ENCODE results near the gene VAMP1.

VAMP1 gene

DNA sequence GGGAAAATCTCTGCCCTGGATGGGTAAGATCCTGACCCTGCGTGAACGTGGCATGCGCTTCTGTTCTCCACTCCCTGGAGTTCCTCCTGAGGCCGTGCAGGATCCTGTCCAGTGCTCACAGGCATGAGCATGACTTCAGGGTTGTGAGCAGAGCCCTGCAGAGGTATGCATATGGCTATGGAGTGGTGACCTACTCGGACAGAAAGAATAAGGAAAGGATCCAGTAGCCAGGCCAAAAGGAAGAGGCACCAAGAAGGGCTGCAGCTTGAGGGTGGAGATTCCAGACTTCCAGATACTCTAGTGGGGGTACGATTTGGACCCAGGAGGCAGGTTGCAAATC is 46.5 kb downstream of the VAMP1 start:
- DNase-seq: no peak

GRCh38 chr12:6423267-6424007 is 47.0 kb downstream of the VAMP1 start:
- DNase-seq: peak; percentile 94 to 98 (median 97)

DNA sequence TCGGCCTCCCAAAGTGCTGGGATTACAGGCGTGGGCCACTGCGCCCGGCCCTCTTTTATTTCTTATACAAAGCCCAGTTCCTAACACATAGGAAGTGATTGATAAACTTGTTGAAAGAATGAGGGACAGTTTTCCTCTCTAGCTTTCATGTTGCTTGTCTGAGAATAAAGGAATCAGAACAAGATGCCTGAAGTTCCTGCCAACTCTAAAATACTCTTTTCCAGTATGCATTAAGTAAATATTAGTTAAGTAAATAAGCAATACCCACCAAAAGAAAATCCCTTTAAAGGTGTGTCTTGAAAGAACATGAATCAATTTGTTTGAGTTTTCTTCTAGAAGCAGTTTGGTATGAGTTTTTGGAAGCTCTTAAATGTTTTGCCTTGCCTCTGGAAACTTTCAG is 50.1 kb downstream of the VAMP1 start:
- DNase-seq: no peak

DNA sequence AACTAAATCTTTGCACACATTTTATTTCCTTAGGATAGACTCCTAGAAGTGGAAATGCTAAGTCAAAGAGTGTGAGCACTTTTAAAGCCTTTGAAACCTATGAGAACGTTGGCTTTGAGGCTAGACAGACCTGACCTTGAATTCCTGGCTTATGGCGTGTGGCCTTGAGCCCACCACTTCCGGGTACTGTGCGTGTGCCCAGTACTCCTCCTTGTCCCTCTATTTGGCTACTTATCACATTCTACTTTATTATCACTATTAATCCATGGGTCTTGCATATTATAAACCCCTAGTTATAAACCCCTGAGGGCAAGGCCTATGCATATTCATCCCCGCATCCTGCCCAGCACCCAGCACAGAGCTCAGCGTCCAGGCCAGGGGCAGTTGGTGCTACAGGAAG is 51.7 kb downstream of the VAMP1 start:
- DNase-seq: no peak

GRCh38 chr12:6416596-6416995 is 53.9 kb downstream of the VAMP1 start:
- DNase-seq: peak; percentile 75 to 87 (median 83)

Data from suppressor macrophage treated with lipopolysaccharide for 1 hour (primary cell).